Right forelimb (tissue), 1 donor: Measurements from ENCODE around the gene RHOT1.
"Not testable (repeated sequence)": the region's sequence is repeated elsewhere in the genome, so short reads cannot be mapped to it uniquely, and the experiment has no call there.

Experiments used
- DNase-seq: peaks from one replicate; pipeline ENCODE4 v3.0.0-alpha.2; 2018

Gene RHOT1

GRCh38 chr17:32142038-32142856 is at the start of gene RHOT1:
Gene RHOT1, plus strand, starts transcription at chr17:32142502. Its CDS starts 191 bp downstream, at chr17:32142693.
- peak; percentile 89 for DNase-seq

- DNase-seq: no peak
Measured at GRCh38 chr17:32099686-32100085, 42.6 kb upstream of the RHOT1 start.

GRCh38 chr17:32100323-32100722 is 42.0 kb upstream of the RHOT1 start:
- DNase-seq: not testable (repeated sequence)

- DNase-seq: no peak
Measured at GRCh38 chr17:32100971-32101631, 41.2 kb upstream of the RHOT1 start.

GRCh38 chr17:32102172-32102571 is 40.1 kb upstream of the RHOT1 start:
- DNase-seq: no peak

- DNase-seq: no peak
Measured at GRCh38 chr17:32102646-32103186, 39.6 kb upstream of the RHOT1 start.

GRCh38 chr17:32103476-32104113 is 38.7 kb upstream of the RHOT1 start:
- no peak for DNase-seq

- DNase-seq: no peak
Measured at GRCh38 chr17:32104158-32104557, 38.1 kb upstream of the RHOT1 start.

- not testable (repeated sequence) for DNase-seq
Measured at GRCh38 chr17:32106471-32106981, 35.8 kb upstream of the RHOT1 start.

- DNase-seq: not testable (repeated sequence)
Measured at GRCh38 chr17:32107194-32107593, 35.1 kb upstream of the RHOT1 start.

GRCh38 chr17:32110596-32110995 is 31.7 kb upstream of the RHOT1 start:
- DNase-seq: no peak

- DNase-seq: peak; percentile 81
Measured at GRCh38 chr17:32111141-32111771, 31.0 kb upstream of the RHOT1 start.

- DNase-seq: no peak
Measured at GRCh38 chr17:32112416-32112815, 29.9 kb upstream of the RHOT1 start.

- no peak for DNase-seq
Measured at GRCh38 chr17:32114536-32114935, 27.8 kb upstream of the RHOT1 start.

GRCh38 chr17:32115546-32115945 is 26.8 kb upstream of the RHOT1 start:
- not testable (repeated sequence) for DNase-seq

GRCh38 chr17:32116937-32117336 is 25.4 kb upstream of the RHOT1 start:
- DNase-seq: no peak

- DNase-seq: no peak
Measured at GRCh38 chr17:32117399-32117798, 24.9 kb upstream of the RHOT1 start.

- DNase-seq: not testable (repeated sequence)
Measured at GRCh38 chr17:32118088-32118487, 24.2 kb upstream of the RHOT1 start.

GRCh38 chr17:32118835-32119234 is 23.5 kb upstream of the RHOT1 start:
- DNase-seq: no peak

- no peak for DNase-seq
Measured at GRCh38 chr17:32120141-32120540, 22.2 kb upstream of the RHOT1 start.

GRCh38 chr17:32120716-32121115 is 21.6 kb upstream of the RHOT1 start:
- no peak for DNase-seq

- DNase-seq: no peak
Measured at GRCh38 chr17:32123782-32124181, 18.5 kb upstream of the RHOT1 start.
